HUES48 (cell line): ENCODE measurements around the gene GFOD1.
"Not testable (repeated sequence)": the region's sequence is repeated elsewhere in the genome, so short reads cannot be mapped to it uniquely, and the experiment has no call there.

ENCODE experiments used
- H3K27ac ChIP-seq: one replicate; pipeline ENCODE4 v1.7.0; 2013; ENCODE audit warnings: low read depth, low read length, inconsistent platforms
- H3K27me3 ChIP-seq: 2 replicates; pipeline ENCODE4 v1.6.1; 2013; ENCODE audit warnings: mild to moderate bottlenecking, low read length; ENCODE audit not compliant: control insufficient read depth, insufficient read depth
- H3K36me3 ChIP-seq: 2 replicates; pipeline ENCODE4 v1.6.1; 2013; ENCODE audit warnings: low read length; ENCODE audit not compliant: control insufficient read depth, insufficient read depth
- H3K4me1 ChIP-seq: 2 replicates; pipeline ENCODE4 v1.6.1; 2013; ENCODE audit warnings: mild to moderate bottlenecking, low read length; ENCODE audit not compliant: control insufficient read depth, insufficient read depth
- H3K4me3 ChIP-seq: 2 replicates; pipeline ENCODE4 v1.5.1; 2013; ENCODE audit warnings: mild to moderate bottlenecking, low read depth, low read length
- H3K9ac ChIP-seq: 2 replicates; pipeline ENCODE4 v1.6.1; 2013; ENCODE audit warnings: mild to moderate bottlenecking, low read depth, low read length, moderate library complexity
- H3K9me3 ChIP-seq: 2 replicates; pipeline ENCODE4 v1.6.1; 2013; ENCODE audit warnings: low read length; ENCODE audit not compliant: control insufficient read depth, insufficient read depth

GFOD1 gene

DNA sequence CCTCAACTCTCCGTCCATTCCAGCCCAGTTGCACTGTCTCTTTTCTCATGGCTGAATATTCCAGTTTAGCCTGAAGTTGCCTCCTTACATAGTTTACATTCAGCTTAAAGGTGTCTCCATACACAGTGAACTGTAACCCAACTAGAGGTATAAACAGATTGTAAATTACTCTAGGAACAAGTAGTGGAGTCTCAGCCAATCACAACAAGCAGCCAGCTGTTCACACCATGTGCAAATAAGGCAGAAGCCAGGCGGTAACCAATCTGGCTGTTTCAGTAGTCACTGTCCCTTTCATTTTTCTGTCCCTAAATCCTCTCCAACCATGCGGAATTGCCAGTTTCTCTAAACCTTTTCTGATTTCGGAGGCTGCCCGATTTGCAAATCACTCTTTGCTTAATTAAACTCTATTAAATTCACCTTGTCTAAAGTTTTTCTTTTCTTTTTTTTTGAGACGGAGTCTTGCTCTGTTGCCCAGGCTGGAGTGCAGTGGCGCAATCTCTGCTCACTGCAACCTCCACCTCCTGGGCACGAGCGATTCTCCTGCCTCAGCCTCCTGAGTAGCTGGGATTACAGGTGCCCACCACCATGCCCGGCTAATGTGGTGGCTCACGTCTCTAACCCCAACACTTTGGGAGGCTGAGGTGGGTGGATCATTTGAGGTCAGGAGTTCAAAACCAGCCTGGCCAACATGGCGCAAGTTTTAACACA is 37.6 kb upstream of the GFOD1 start:
- Histone ChIP-seq H3K9ac (no peak overlapping the region), H3K27me3 (no peaks in the 10 kb centered on the region), H3K36me3 (no peaks in the 10 kb centered on the region), H3K4me1 (peaks cover 13% of the 10 kb centered on the region), H3K4me3 (no peak overlapping the region), H3K27ac (no peak overlapping the region), H3K9me3 (no peaks in the 10 kb centered on the region)

DNA sequence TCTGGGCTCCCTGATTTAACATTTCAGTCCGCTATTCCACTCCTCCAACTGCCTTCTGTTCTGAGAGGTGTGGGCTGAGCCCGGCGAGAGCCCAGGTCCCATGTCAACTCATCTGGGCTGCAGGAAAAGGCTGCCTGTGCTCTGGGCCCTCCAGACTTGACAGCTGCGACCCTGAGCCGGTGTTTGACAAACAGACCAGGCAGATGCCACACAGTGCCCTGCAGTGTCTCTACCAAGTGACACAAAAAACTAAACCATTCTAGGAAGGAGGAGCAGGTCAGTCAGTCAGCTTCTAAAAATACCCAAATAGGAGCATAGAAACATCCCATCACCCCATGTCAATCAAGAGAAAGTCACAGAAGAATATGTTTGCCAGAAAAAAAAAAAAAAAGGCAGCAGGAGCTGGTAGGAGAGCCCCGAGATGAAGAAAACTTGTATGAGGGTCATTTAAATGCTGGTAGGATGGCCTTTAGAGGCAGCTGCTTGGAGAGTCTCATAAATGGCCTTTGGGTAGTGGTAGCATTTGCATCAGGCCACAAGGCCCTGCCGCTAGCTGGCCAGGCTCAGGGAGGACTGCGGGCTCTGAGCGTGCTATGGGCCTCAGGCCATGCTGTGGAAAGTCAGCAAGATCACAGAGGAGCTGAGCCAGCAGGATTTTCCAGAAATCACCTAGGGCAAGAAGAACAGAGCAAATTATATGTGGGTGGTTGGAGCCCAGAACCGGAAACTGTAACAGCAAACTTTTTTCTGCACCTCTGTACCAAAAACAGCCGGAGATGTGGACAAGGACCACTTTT is 36.6 kb upstream of the GFOD1 start:
- Histone ChIP-seq H3K4me3 (no peak overlapping the region), H3K36me3 (no peaks in the 10 kb centered on the region), H3K27me3 (no peaks in the 10 kb centered on the region), H3K4me1 (peaks cover 7% of the 10 kb centered on the region), H3K9me3 (no peaks in the 10 kb centered on the region), H3K9ac (no peak overlapping the region), H3K27ac (no peak overlapping the region)

DNA sequence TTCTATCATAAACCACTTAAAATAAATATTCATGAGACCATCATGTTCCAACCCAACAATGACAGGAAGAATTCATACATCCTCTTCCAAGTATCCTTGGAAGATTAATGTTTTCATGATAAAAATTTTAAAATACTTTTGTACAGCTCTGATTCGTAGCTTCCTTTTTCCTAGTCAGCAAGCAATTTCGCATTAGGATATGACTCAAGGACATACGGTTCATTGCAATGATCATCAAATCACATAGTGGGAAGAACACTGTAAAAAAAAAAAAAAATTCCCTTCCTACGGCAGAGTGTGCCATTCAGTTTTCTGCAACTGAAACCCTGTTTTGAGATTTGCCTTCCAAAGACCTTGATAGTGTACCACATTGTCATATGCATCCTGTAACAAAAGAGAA is 35.3 kb upstream of the GFOD1 start:
- H3K9me3 ChIP-seq, result no peaks in the 10 kb centered on the region
- no peaks in the 10 kb centered on the region for H3K36me3 ChIP-seq
- H3K4me1 ChIP-seq, result no peaks in the 10 kb centered on the region
- H3K9ac ChIP-seq, result no peak overlapping the region
- H3K27ac ChIP-seq, result no peak overlapping the region
- no peak overlapping the region for H3K4me3 ChIP-seq
- H3K27me3 ChIP-seq, result no peaks in the 10 kb centered on the region

DNA sequence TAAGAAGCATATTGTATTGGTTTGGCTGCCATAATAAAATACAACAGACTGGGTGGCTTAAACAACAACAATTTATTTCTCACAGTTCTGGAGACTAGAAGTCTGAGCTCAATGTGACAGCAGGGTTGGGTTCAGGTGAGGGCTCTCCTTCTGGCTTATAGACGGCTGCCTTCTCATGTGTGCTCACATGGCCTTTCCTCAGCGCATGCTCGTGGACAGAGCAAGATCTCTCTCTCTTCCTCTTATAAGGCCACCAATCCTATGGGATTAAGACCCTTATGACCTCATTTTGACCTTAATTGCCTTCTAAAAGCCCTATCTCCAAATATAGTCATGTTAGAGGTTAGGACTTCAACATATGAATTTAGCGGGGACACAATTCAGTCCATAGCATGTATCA is 32.4 kb upstream of the GFOD1 start:
- Histone ChIP-seq H3K4me1 (no peaks in the 10 kb centered on the region), H3K27me3 (no peaks in the 10 kb centered on the region), H3K36me3 (no peaks in the 10 kb centered on the region), H3K4me3 (no peak overlapping the region), H3K27ac (no peak overlapping the region), H3K9me3 (no peaks in the 10 kb centered on the region), H3K9ac (no peak overlapping the region)

DNA sequence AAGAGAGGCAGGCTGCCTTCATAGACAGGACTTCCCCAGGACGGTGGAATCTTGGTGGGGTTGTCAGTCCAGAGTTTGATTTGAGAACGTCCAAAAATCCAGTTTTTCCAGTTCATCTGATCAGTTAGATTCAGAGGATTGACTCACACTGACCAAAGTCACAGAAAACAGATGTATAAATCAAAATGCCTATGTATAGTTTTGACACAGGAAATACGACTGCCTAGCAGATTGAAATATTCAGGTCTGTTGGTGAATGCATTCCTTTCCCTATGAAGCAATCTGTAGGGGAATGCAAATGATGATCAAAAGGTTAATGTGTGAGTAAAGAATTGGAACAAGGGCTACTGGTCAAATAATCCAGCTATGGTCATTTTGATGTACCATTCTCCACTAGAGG is 29.7 kb upstream of the GFOD1 start:
- H3K36me3 ChIP-seq, result no peaks in the 10 kb centered on the region
- no peak overlapping the region for H3K4me3 ChIP-seq
- no peak overlapping the region for H3K9ac ChIP-seq
- no peak overlapping the region for H3K27ac ChIP-seq
- H3K27me3 ChIP-seq, result no peaks in the 10 kb centered on the region
- no peaks in the 10 kb centered on the region for H3K9me3 ChIP-seq
- H3K4me1 ChIP-seq, result no peaks in the 10 kb centered on the region

GRCh38 chr6:13515912-13516311 is 28.5 kb upstream of the GFOD1 start:
- no peaks in the 10 kb centered on the region for H3K4me1 ChIP-seq
- H3K36me3 ChIP-seq, result no peaks in the 10 kb centered on the region
- no peak overlapping the region for H3K9ac ChIP-seq
- H3K4me3 ChIP-seq, result no peak overlapping the region
- H3K27ac ChIP-seq, result no peak overlapping the region
- H3K27me3 ChIP-seq, result no peaks in the 10 kb centered on the region
- no peaks in the 10 kb centered on the region for H3K9me3 ChIP-seq

- Histone ChIP-seq H3K36me3 (no peaks in the 10 kb centered on the region), H3K27me3 (no peaks in the 10 kb centered on the region), H3K9me3 (no peaks in the 10 kb centered on the region), H3K4me3 (no peak overlapping the region), H3K4me1 (no peaks in the 10 kb centered on the region), H3K9ac (no peak overlapping the region), H3K27ac (no peak overlapping the region)
These were observed 26.5 kb upstream of the GFOD1 start for GRCh38 chr6:13513626-13514502.

GRCh38 chr6:13512900-13513299 is 25.5 kb upstream of the GFOD1 start:
- Histone ChIP-seq H3K27ac (no peak overlapping the region), H3K27me3 (no peaks in the 10 kb centered on the region), H3K9me3 (no peaks in the 10 kb centered on the region), H3K9ac (no peak overlapping the region), H3K36me3 (no peaks in the 10 kb centered on the region), H3K4me3 (no peak overlapping the region), H3K4me1 (no peaks in the 10 kb centered on the region)

GRCh38 chr6:13511913-13512717 is 24.7 kb upstream of the GFOD1 start:
- no peaks in the 10 kb centered on the region for H3K4me1 ChIP-seq
- H3K9me3 ChIP-seq, result no peaks in the 10 kb centered on the region
- no peak overlapping the region for H3K9ac ChIP-seq
- no peak overlapping the region for H3K4me3 ChIP-seq
- no peak overlapping the region for H3K27ac ChIP-seq
- no peaks in the 10 kb centered on the region for H3K36me3 ChIP-seq
- no peaks in the 10 kb centered on the region for H3K27me3 ChIP-seq

- H3K9me3 ChIP-seq, H3K27ac ChIP-seq, H3K27me3 ChIP-seq, H3K36me3 ChIP-seq, H3K4me1 ChIP-seq, H3K9ac ChIP-seq, H3K4me3 ChIP-seq: not testable (repeated sequence)
These were observed 23.8 kb upstream of the GFOD1 start for GRCh38 chr6:13511141-13511571.
